Peyer's patch (tissue), 4 donors: ENCODE measurements around the gene SOX1.

ENCODE experiments used
- CTCF ChIP-seq, 6 experiments: fragments of 450-650 bp in 4 of 6; fragments of 200-600 bp in 2 of 6; sonication (generic) in 1 of 6; IDR thresholded peaks; one replicate each; pipeline ENCODE4 v1.5.1; 2017 to 2019; ENCODE audit warnings: antibody characterized with exemption in 6 of 6, mild to moderate bottlenecking in 3 of 6, moderate library complexity in 1 of 6
- POLR2A ChIP-seq, 2 donors: fragments of 450-650 bp; IDR thresholded peaks; one replicate each; pipeline ENCODE4 v1.5.1; 2017; ENCODE audit warnings: antibody characterized with exemption in 2 of 2, mild to moderate bottlenecking in 2 of 2, moderate library complexity in 2 of 2

DNA sequence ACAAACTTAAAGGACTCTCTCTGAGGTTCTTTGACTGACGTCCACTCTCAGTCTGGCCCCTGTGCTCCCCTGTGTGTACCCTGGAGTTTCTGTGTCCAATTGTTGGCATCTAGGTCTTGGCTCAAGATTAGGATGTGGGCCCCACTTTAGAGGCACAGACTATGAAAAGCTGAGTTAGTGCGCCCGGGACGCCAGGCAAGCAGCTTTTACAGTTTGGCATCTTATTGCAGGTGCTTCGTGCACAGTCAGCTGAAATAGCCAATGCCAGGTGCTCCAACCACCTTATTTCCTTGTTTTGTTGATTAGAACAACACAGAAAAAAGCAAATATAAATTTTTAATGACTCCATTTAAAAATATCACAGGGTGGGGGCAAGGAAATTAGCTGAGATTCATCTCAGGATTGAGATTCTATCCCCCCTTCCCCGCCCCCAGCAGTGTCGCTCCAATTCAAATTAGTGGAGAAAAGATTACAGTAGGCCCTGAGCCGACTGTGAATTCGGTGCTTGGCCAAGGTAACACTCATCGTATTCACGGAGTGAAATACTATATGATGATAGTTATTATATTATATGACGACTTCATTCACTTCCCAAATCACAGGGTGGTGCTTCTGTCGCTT, 4.3 kb downstream of the SOX1 start:
- no peak for TF ChIP-seq CTCF (IDR thresholded peaks at IDR 0.05)
- no peak for TF ChIP-seq POLR2A (IDR thresholded peaks at IDR 0.05)
